Measurements from ENCODE around the gene SLC39A11.

The SLC39A11 gene

DNA sequence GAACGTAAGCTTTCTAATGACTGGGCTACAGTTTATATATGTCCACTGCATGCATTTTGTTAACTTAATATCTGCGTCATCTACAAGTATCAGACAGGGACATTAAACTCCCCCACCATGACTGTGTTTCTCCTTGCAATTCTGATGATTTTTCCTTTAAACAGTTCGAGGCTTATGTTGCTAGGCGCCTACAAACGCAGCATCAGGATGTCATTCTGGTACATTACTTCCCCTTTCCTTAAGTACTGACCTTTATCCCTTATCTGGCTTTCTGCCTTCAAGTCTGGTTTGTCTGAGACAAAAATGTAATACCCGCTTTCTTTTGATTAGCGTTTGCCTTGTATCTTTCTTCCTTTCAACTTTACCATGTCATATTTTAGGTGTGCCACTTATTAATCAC lies 362.4 kb downstream of the SLC39A11 start:
- no peaks in the 10 kb centered on the region for H3K27me3 ChIP-seq (replicated peaks)
- in situ Hi-C loops (cut with HindIII; ENCODE audit: low pct_ligation_motif_present, low sequenced_read_pairs): loop anchor here (25.0 kb wide), 1 partner anchor 232 kb away; no protein-coding TSS in a partner anchor
- no peaks in the 10 kb centered on the region for H3K36me3 ChIP-seq (replicated peaks)
- H3K4me3 ChIP-seq (ENCODE audit: low read depth, low read length): no peak overlapping the region
- no peak for DNase-seq
- no peak overlapping the region for H3K27ac ChIP-seq
- TF ChIP-seq, protein P1, sequence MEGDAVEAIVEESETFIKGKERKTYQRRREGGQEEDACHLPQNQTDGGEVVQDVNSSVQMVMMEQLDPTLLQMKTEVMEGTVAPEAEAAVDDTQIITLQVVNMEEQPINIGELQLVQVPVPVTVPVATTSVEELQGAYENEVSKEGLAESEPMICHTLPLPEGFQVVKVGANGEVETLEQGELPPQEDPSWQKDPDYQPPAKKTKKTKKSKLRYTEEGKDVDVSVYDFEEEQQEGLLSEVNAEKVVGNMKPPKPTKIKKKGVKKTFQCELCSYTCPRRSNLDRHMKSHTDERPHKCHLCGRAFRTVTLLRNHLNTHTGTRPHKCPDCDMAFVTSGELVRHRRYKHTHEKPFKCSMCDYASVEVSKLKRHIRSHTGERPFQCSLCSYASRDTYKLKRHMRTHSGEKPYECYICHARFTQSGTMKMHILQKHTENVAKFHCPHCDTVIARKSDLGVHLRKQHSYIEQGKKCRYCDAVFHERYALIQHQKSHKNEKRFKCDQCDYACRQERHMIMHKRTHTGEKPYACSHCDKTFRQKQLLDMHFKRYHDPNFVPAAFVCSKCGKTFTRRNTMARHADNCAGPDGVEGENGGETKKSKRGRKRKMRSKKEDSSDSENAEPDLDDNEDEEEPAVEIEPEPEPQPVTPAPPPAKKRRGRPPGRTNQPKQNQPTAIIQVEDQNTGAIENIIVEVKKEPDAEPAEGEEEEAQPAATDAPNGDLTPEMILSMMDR (IDR thresholded peaks at IDR 0.05; ENCODE audit: low read depth, low read length, missing control alignments): no peak

DNA sequence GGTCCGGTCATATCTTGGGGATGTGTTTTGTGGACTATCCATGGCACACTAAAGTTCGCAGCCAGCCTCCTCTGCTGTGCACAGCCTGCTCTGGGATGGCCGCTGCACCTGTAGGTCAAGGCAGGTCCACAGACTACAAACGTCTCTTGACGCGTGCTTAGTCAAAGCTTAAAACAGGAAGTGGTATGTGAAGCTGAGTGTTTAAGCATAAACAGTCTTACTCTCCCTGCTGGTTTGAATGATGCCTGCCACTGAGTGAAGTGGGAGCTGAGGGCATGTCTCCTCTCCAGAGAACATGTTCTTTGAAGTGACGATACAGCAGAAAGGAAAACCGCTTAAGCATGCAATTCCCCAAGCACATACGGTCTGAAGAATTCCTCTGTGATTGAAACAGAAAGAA lies 365.6 kb downstream of the SLC39A11 start:
- H3K36me3 ChIP-seq (replicated peaks): no peaks in the 10 kb centered on the region
- H3K4me3 ChIP-seq (ENCODE audit: low read depth, low read length): no peak overlapping the region
- H3K27me3 ChIP-seq (replicated peaks): no peaks in the 10 kb centered on the region
- in situ Hi-C loops (cut with HindIII; ENCODE audit: low pct_ligation_motif_present, low sequenced_read_pairs): loop anchor here (25.0 kb wide), 1 partner anchor 235 kb away; no protein-coding TSS in a partner anchor
- peak; percentile 45 for DNase-seq
- H3K27ac ChIP-seq: no peak overlapping the region
- TF ChIP-seq, protein P1 (IDR thresholded peaks at IDR 0.05; ENCODE audit: low read depth, low read length, missing control alignments): peak; percentile 30

DNA sequence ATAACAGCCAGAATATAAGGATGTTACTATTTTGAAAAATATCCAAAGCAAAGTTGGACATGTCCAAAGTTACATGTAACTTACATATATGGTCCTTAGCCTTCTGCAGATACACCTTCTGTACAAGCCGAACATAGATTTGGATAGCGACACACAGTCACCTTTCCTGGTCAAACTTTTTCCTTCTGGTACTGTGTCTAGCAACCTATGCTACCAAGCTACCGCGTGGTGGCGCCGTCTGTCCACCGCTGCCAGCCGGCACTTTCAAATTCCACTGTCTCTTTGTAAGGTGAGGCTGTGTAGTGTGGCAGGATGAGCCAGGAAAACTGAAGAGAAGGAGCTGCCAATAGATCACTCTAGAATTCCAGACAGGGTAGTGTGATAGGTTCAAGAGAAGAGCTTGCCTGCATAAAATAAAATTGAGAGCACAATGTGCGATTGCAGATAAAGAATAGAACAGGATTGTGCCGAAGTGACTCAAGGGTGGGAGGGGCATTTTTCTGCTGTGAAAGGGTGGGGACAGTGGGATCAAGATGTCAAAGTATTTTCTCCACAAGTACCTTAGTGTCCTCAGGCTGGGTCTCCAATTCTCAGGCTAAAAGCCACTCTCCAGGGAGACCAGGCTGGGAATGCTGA lies 366.9 kb downstream of the SLC39A11 start:
- TF ChIP-seq, protein P1 (IDR thresholded peaks at IDR 0.05; ENCODE audit: low read depth, low read length, missing control alignments): peak; percentile 97
- Histone ChIP-seq H3K27ac (no peak overlapping the region), H3K36me3 (replicated peaks) (no peaks in the 10 kb centered on the region), H3K4me3 (ENCODE audit: low read depth, low read length) (no peak overlapping the region), H3K27me3 (replicated peaks) (no peaks in the 10 kb centered on the region)
- in situ Hi-C loops (cut with HindIII; ENCODE audit: low pct_ligation_motif_present, low sequenced_read_pairs): loop anchor here (25.0 kb wide), 1 partner anchor 237 kb away; no protein-coding TSS in a partner anchor
- peak; percentile 38 for DNase-seq

DNA sequence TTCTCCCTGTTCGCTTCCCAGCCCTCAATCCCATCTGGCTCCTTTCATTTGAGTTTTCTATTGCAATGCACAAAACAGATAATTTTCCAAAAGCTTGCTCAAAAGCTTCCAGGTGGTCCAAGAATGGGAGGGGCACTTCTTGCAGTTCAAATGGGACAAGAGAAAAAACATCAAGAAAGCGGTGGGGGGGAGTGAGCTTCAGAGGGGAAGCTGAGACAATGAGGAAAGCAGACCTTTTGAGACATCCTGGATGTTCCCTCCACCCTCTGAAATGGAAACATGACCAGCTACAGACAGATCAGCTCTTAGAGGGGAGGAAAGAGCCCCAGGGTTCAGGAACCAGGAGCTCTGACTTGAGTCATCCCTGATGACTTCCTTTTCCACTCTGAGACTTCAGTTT lies 368.2 kb downstream of the SLC39A11 start:
- Histone ChIP-seq H3K27me3 (replicated peaks) (no peaks in the 10 kb centered on the region), H3K27ac (peak overlapping the region; percentile 23), H3K4me3 (ENCODE audit: low read depth, low read length) (no peak overlapping the region), H3K36me3 (replicated peaks) (no peaks in the 10 kb centered on the region)
- TF ChIP-seq, protein P1 (IDR thresholded peaks at IDR 0.05; ENCODE audit: low read depth, low read length, missing control alignments): no peak
- no peak for DNase-seq
- in situ Hi-C loops (cut with HindIII; ENCODE audit: low pct_ligation_motif_present, low sequenced_read_pairs): no loop called here

DNA sequence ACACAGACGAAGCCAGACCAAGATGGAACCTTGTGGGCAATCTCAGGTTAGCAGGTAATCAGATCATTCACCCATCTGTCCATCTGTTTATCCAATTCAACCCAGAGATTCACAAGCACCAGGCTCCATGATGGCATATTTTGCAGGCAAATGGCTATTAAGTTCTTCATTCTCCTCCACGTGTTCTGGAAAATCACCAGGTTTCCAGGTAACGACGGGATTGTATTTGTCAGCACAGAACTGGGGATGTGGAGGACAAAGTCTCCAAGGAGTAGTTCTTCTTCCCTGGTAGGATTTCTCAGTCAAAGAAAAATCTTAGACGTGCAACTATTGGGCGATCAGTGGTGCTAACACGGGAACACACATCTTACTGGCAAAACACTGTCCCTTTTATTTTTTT lies 368.8 kb downstream of the SLC39A11 start:
- DNase-seq: no peak
- Histone ChIP-seq H3K27ac (no peak overlapping the region), H3K27me3 (replicated peaks) (no peaks in the 10 kb centered on the region), H3K36me3 (replicated peaks) (no peaks in the 10 kb centered on the region), H3K4me3 (ENCODE audit: low read depth, low read length) (no peak overlapping the region)
- in situ Hi-C loops (cut with HindIII; ENCODE audit: low pct_ligation_motif_present, low sequenced_read_pairs): no loop called here
- TF ChIP-seq, protein P1 (IDR thresholded peaks at IDR 0.05; ENCODE audit: low read depth, low read length, missing control alignments): no peak

DNA sequence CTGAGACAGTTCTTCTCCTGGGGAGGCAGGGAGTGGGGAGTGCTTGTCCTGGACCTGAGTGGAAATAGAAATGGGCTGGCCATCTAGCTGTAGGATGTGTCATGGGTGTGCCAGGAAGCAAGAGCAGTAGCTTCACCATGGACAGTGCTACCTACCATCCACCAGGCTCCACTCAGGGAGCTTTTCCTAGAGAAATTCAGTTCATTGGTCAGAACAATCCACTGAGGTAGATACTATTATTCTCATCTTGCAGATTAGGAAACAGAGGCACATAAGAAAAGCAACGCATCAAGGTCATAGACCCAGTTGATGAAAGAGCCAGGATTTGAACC lies 372.0 kb downstream of the SLC39A11 start:
- TF ChIP-seq, protein P1 (IDR thresholded peaks at IDR 0.05; ENCODE audit: low read depth, low read length, missing control alignments): no peak
- Histone ChIP-seq H3K27ac (no peak overlapping the region), H3K4me3 (ENCODE audit: low read depth, low read length) (no peak overlapping the region), H3K36me3 (replicated peaks) (no peaks in the 10 kb centered on the region), H3K27me3 (replicated peaks) (no peaks in the 10 kb centered on the region)
- in situ Hi-C loops (cut with HindIII; ENCODE audit: low pct_ligation_motif_present, low sequenced_read_pairs): no loop called here
- no peak for DNase-seq
